Adrenal gland (tissue), 5 donors: ENCODE data around the gene PDX1.

Experiments used
- POLR2A ChIP-seq, 2 donors: fragments of 450-650 bp; IDR thresholded peaks; one replicate each; pipeline ENCODE4 v1.6.1; 2017; ENCODE audit warnings: antibody characterized with exemption in 2 of 2, mild to moderate bottlenecking in 2 of 2, moderate library complexity in 1 of 2
- TF ChIP-seq, protein P1 (sequence below), 6 experiments: fragments of 450-650 bp in 4 of 6; fragments of 200-600 bp in 2 of 6; sonication (generic) in 1 of 6; IDR thresholded peaks; 1 replicate in 5 of 6; 2 replicates in 1 of 6; pipeline versions ENCODE4 v1.5.1 to v1.8.0; 2016 to 2021; ENCODE audit warnings: antibody characterized with exemption in 6 of 6, mild to moderate bottlenecking in 2 of 6, moderate library complexity in 1 of 6
- donor health status: DM: no; HTN: no; CAD: no.

DNA sequence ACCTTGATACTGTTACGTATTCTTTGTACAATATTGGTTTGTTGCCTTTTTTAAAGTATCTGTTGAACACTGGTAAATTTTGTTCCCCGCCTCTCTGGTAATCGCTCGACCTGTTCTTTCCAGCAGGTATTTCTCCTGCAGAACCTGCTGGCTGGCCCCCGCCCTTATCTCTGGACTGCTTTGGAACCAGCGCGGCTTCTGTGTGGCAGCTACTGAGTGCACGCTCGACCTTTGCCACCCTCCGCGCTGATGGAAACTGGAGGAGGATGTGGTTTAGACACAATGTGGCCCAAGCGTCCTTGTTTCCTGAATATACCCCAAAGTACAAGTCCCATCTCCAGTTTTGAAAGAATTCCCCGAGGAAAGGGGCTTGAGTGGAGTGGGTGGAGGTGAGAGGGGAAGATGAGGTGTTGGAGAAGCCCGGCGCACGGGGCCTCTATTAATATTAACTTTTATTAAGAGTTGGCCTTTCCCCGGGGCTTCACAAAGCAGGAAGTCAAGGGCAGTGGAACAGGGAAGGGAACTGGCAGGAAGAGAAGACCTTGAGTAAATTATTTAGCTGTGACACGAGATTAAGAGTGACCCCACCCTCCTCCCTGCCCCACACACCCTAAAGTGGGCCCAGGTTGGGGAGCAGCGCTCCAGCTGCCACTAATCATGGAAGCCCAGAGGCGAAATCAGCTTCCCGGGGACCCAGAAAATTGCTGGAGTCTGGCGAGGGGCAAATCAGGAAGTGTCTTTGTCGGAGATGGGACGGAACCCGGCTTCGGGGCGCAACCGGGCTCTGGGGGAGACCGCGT lies 33.3 kb downstream of the PDX1 start:
- no peak for TF ChIP-seq POLR2A (IDR thresholded peaks at IDR 0.05)
- TF ChIP-seq, protein P1, sequence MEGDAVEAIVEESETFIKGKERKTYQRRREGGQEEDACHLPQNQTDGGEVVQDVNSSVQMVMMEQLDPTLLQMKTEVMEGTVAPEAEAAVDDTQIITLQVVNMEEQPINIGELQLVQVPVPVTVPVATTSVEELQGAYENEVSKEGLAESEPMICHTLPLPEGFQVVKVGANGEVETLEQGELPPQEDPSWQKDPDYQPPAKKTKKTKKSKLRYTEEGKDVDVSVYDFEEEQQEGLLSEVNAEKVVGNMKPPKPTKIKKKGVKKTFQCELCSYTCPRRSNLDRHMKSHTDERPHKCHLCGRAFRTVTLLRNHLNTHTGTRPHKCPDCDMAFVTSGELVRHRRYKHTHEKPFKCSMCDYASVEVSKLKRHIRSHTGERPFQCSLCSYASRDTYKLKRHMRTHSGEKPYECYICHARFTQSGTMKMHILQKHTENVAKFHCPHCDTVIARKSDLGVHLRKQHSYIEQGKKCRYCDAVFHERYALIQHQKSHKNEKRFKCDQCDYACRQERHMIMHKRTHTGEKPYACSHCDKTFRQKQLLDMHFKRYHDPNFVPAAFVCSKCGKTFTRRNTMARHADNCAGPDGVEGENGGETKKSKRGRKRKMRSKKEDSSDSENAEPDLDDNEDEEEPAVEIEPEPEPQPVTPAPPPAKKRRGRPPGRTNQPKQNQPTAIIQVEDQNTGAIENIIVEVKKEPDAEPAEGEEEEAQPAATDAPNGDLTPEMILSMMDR (IDR thresholded peaks at IDR 0.05) = no peak
